ENCODE measurements around the gene NDUFB11. TPM values are rescaled to one million over a fixed set of nuclear protein-coding genes. Genes with fewer than 3 reads are reported as not detected.

Gene NDUFB11
- total RNA-seq, 2 experiments from 2014 or later: 78.1 to 139 TPM

- no peak overlapping the region for H3K4me2 ChIP-seq (ENCODE audit: low read length)
- no TSS peak for BruUV-seq (replicated peaks)
- H4K20me1 ChIP-seq (ENCODE audit: insufficient read depth, low read length): no peaks in the 10 kb centered on the region
- no peak for TF ChIP-seq EZH2phosphoT487 (IDR thresholded peaks at IDR 0.05; ENCODE audit: borderline replicate concordance, low read depth, low read length)
- no peak for TF ChIP-seq CTCF (conservative IDR thresholded peaks at IDR 0.05; ENCODE audit: low read length)
- no peak for DNase-seq (ENCODE audit: low spot score)
- H3K4me1 ChIP-seq (ENCODE audit: insufficient read depth, low read length, poor library complexity, severe bottlenecking): no peaks in the 10 kb centered on the region
- no peak overlapping the region for H2AFZ ChIP-seq (ENCODE audit: low read length)
- no peaks in the 10 kb centered on the region for H3K9me3 ChIP-seq (ENCODE audit: low read length)
- no peak overlapping the region for H3K4me3 ChIP-seq (ENCODE audit: low read depth, low read length, poor library complexity, severe bottlenecking)
- no peaks in the 10 kb centered on the region for H3K79me2 ChIP-seq (ENCODE audit: insufficient read depth, low read depth, low read length)
- no peaks in the 10 kb centered on the region for H3K9me2 ChIP-seq (ENCODE audit: insufficient read depth, low read length)
- peaks cover 37% of the 10 kb centered on the region for H3K36me3 ChIP-seq (ENCODE audit: insufficient read depth, low read length)
- ChIA-PET CTCF (ENCODE audit: unreplicated experiment) (no interaction called here), POLR2A (no interaction called here)
- no peak overlapping the region for H3K27ac ChIP-seq (ENCODE audit: low read depth, low read length, poor library complexity, severe bottlenecking)
- intact Hi-C loops (cut with micrococcal nuclease; ENCODE audit: unreplicated experiment): no loop called here
These were observed 40.0 kb upstream of the NDUFB11 start for GRCh38 chrX:47184486-47184885.

GRCh38 chrX:47182106-47182700, 37.7 kb upstream of the NDUFB11 start:
- Histone ChIP-seq H3K4me3 (ENCODE audit: low read depth, low read length, poor library complexity, severe bottlenecking) (no peak overlapping the region), H3K79me2 (ENCODE audit: insufficient read depth, low read depth, low read length) (no peaks in the 10 kb centered on the region), H2AFZ (ENCODE audit: low read length) (no peak overlapping the region), H3K36me3 (ENCODE audit: insufficient read depth, low read length) (peaks cover 46% of the 10 kb centered on the region), H3K9me3 (ENCODE audit: low read length) (no peaks in the 10 kb centered on the region), H3K27ac (ENCODE audit: low read depth, low read length, poor library complexity, severe bottlenecking) (no peak overlapping the region), H4K20me1 (ENCODE audit: insufficient read depth, low read length) (no peaks in the 10 kb centered on the region), H3K4me2 (ENCODE audit: low read length) (no peak overlapping the region), H3K9me2 (ENCODE audit: insufficient read depth, low read length) (no peaks in the 10 kb centered on the region), H3K4me1 (ENCODE audit: insufficient read depth, low read length, poor library complexity, severe bottlenecking) (no peaks in the 10 kb centered on the region)
- DNase-seq (ENCODE audit: low spot score): no peak
- no peak for TF ChIP-seq EZH2phosphoT487 (IDR thresholded peaks at IDR 0.05; ENCODE audit: borderline replicate concordance, low read depth, low read length)
- TF ChIP-seq CTCF (conservative IDR thresholded peaks at IDR 0.05; ENCODE audit: low read length): no peak
- BruUV-seq (replicated peaks): no TSS peak
- ChIA-PET CTCF (ENCODE audit: unreplicated experiment) (no interaction called here), POLR2A (no interaction called here)
- intact Hi-C loops (cut with micrococcal nuclease; ENCODE audit: unreplicated experiment): no loop called here

GRCh38 chrX:47181301-47181700, 36.8 kb upstream of the NDUFB11 start:
- no peaks in the 10 kb centered on the region for H3K4me1 ChIP-seq (ENCODE audit: insufficient read depth, low read length, poor library complexity, severe bottlenecking)
- no peaks in the 10 kb centered on the region for H3K9me3 ChIP-seq (ENCODE audit: low read length)
- ChIA-PET POLR2A (no interaction called here), CTCF (ENCODE audit: unreplicated experiment) (no interaction called here)
- TF ChIP-seq CTCF (conservative IDR thresholded peaks at IDR 0.05; ENCODE audit: low read length) (no peak), EZH2phosphoT487 (IDR thresholded peaks at IDR 0.05; ENCODE audit: borderline replicate concordance, low read depth, low read length) (no peak)
- H3K4me2 ChIP-seq (ENCODE audit: low read length): no peak overlapping the region
- no peaks in the 10 kb centered on the region for H3K79me2 ChIP-seq (ENCODE audit: insufficient read depth, low read depth, low read length)
- H3K4me3 ChIP-seq (ENCODE audit: low read depth, low read length, poor library complexity, severe bottlenecking): no peak overlapping the region
- peaks cover 44% of the 10 kb centered on the region for H3K36me3 ChIP-seq (ENCODE audit: insufficient read depth, low read length)
- no peaks in the 10 kb centered on the region for H3K9me2 ChIP-seq (ENCODE audit: insufficient read depth, low read length)
- no peaks in the 10 kb centered on the region for H4K20me1 ChIP-seq (ENCODE audit: insufficient read depth, low read length)
- H2AFZ ChIP-seq (ENCODE audit: low read length): no peak overlapping the region
- no peak for DNase-seq (ENCODE audit: low spot score)
- H3K27ac ChIP-seq (ENCODE audit: low read depth, low read length, poor library complexity, severe bottlenecking): no peak overlapping the region
- no TSS peak for BruUV-seq (replicated peaks)
- intact Hi-C loops (cut with micrococcal nuclease; ENCODE audit: unreplicated experiment): no loop called here

All from OCI-LY7 (cell line).